AG04449 (cell line): ENCODE measurements around the gene FOXP1.

Experiments
- CTCF ChIA-PET: fragments of 350-600 bp; formaldehyde crosslinking; extraction: SDS; loops from one replicate; lab custom pipeline; 2021; ENCODE audit warnings: antibody characterized with exemption; lab: Yijun Ruan, JAX
- POLR2A ChIA-PET: fragments of 400-600, 350-600 bp; formaldehyde crosslinking; extraction: SDS; loops from one replicate; lab custom pipeline; 2020; ENCODE audit warnings: antibody characterized with exemption, inconsistent platforms; lab: Yijun Ruan, JAX
- DNase-seq: peaks from one replicate; pipeline ENCODE4 v3.0.0-alpha.2; 2010; ENCODE audit warnings: low read depth, low spot score
- H3K4me3 ChIP-seq: 2 replicates; pipeline ENCODE4 v1.5.1; 2011; ENCODE audit warnings: low read depth, mild to moderate bottlenecking, control low read depth, low read length
- TF ChIP-seq, protein P1 (sequence below): IDR thresholded peaks from one replicate; pipeline ENCODE4 v1.5.1; 2011; ENCODE audit warnings: mild to moderate bottlenecking, moderate library complexity, low read length, control low read depth, inconsistent platforms; ENCODE audit not compliant: insufficient read depth; ENCODE audit errors: missing control alignments

The FOXP1 gene

DNA sequence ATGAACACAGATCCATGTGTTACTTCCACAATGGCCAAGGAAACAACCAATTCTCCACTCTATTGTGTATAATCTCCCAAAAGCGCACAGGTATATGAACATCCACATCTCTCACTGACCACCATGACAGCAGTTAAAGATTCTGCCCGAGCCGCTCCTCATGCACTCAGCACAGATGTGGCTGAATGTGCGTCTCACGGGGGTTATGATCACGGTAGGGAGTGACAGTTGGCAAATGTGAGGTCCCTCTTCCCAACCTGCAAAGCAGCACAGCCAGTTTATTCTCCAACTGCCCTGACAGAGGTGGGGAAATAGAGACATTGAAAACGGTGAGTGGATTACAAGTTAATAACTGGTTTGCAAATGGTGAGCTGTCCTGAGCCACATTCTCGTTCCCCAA is 17.6 kb downstream of the FOXP1 start:
- CTCF ChIA-PET: no interaction called here
- DNase-seq: no peak
- TF ChIP-seq, protein P1, sequence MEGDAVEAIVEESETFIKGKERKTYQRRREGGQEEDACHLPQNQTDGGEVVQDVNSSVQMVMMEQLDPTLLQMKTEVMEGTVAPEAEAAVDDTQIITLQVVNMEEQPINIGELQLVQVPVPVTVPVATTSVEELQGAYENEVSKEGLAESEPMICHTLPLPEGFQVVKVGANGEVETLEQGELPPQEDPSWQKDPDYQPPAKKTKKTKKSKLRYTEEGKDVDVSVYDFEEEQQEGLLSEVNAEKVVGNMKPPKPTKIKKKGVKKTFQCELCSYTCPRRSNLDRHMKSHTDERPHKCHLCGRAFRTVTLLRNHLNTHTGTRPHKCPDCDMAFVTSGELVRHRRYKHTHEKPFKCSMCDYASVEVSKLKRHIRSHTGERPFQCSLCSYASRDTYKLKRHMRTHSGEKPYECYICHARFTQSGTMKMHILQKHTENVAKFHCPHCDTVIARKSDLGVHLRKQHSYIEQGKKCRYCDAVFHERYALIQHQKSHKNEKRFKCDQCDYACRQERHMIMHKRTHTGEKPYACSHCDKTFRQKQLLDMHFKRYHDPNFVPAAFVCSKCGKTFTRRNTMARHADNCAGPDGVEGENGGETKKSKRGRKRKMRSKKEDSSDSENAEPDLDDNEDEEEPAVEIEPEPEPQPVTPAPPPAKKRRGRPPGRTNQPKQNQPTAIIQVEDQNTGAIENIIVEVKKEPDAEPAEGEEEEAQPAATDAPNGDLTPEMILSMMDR: no peak
- POLR2A ChIA-PET: interaction anchor here (1.2 kb wide), 1 partner anchor 29 kb away, joined by 3 read pairs; no protein-coding TSS in a partner anchor
- H3K4me3 ChIP-seq: no peak overlapping the region

GRCh38 chr3:71565316-71565715 is 18.2 kb downstream of the FOXP1 start:
- CTCF ChIA-PET: no interaction called here
- POLR2A ChIA-PET: interaction anchor here (1.2 kb wide), 1 partner anchor 29 kb away, joined by 3 read pairs; no protein-coding TSS in a partner anchor
- no peak overlapping the region for H3K4me3 ChIP-seq
- TF ChIP-seq, protein P1: no peak
- DNase-seq: no peak

DNA sequence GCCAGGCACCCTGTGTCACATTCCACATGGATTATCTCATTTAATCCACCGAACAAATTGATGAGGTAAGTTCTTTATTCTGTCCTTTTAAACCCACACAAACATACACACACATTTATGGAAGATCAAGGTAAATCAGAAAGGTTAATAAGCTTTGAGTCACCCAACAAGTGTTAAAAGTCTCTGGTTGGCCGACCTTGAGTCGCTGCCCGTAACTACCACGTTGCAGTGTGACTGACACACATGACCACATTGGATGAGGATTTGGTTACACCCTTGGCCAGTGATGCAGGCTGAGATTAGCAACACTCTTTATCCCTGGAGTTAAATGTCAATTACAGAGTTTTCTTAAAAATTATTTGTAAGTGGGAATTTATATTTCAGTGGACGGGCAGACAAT is 19.2 kb downstream of the FOXP1 start:
- no peak overlapping the region for H3K4me3 ChIP-seq
- ChIA-PET POLR2A (no interaction called here), CTCF (no interaction called here)
- no peak for DNase-seq
- TF ChIP-seq, protein P1: no peak

DNA sequence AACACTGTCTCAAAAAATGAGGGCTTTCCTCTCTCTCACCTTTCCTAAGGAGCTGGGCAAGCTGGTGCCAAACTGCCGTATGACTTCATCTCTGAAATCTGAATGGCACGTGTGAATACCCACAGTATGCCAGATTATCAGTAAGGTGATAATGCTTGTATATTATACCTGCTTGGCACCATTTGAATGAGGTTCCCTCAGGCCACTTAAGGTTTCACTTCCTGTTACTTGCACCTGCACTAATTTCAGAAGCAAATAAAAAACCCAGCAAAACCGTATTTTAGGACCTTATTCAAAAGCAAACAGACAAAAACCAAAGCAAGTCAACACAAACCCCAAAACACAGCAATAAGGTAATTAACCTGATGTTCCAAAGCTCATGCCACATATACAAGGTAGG is 19.7 kb downstream of the FOXP1 start:
- DNase-seq: no peak
- TF ChIP-seq, protein P1: no peak
- POLR2A ChIA-PET: no interaction called here
- H3K4me3 ChIP-seq: no peak overlapping the region
- CTCF ChIA-PET: no interaction called here

GRCh38 chr3:71562938-71563337 is 20.6 kb downstream of the FOXP1 start:
- H3K4me3 ChIP-seq: no peak overlapping the region
- ChIA-PET POLR2A (no interaction called here), CTCF (no interaction called here)
- TF ChIP-seq, protein P1: no peak
- no peak for DNase-seq

- ChIA-PET CTCF (interaction anchor here (1.7 kb wide), 1 partner anchor 9 kb away, joined by 3 read pairs; no protein-coding TSS in a partner anchor), POLR2A (no interaction called here)
- no peak overlapping the region for H3K4me3 ChIP-seq
- TF ChIP-seq, protein P1: no peak
- no peak for DNase-seq
These were observed 22.9 kb downstream of the FOXP1 start for GRCh38 chr3:71560665-71561064.
